ENCODE measurements around the gene PRSS57.
"Not testable (repeated sequence)": the region's sequence is repeated elsewhere in the genome, so short reads cannot be mapped to it uniquely, and the experiment has no call there.

PRSS57 gene

GRCh38 chr19:666985-667573, 28.2 kb downstream of the PRSS57 start:
- no CpG with 5 or more reads among the region's 38 CpGs for WGBS (ENCODE audit: extremely low coverage, insufficient coverage, insufficient read length)
- not testable (repeated sequence) for H3K36me3 ChIP-seq (ENCODE audit: control insufficient read depth in 1 of 2, insufficient read depth in 2 of 2, low read length in 2 of 2); H4K91ac ChIP-seq (ENCODE audit: low read depth, low read length); H3K4ac ChIP-seq (ENCODE audit: low read depth, low read length); H2BK120ac ChIP-seq (ENCODE audit: insufficient read depth, low read length, poor library complexity); H3K18ac ChIP-seq (ENCODE audit: low read length); H2BK12ac ChIP-seq (ENCODE audit: low read length); H3K4me1 ChIP-seq (ENCODE audit: control insufficient read depth in 1 of 2, insufficient read depth in 2 of 2, low read length in 2 of 2); H3K4me2 ChIP-seq (ENCODE audit: low read length); H3K23ac ChIP-seq (ENCODE audit: low read length); H4K12ac ChIP-seq (ENCODE audit: low read depth, low read length); H3K9ac ChIP-seq (ENCODE audit: low read length); H3K27me3 ChIP-seq (ENCODE audit: insufficient read depth, low read length); H3K27ac ChIP-seq (ENCODE audit: low read depth, low read length); H2BK5ac ChIP-seq (ENCODE audit: low read depth, low read length, poor library complexity); H2AFZ ChIP-seq (ENCODE audit: insufficient read depth, low read length, poor library complexity); H3K14ac ChIP-seq (ENCODE audit: low read length); H2AK5ac ChIP-seq (ENCODE audit: low read length); H3K4me3 ChIP-seq (ENCODE audit: low read depth, low read length); H4K8ac ChIP-seq (ENCODE audit: low read depth, low read length)
- Histone ChIP-seq H3K9me3 (ENCODE audit: insufficient read depth, low read depth, low read length) (peaks cover 10% of the 10 kb centered on the region), H3K79me2 (ENCODE audit: control insufficient read depth, insufficient read depth, low read length, poor library complexity) (peaks cover 11% of the 10 kb centered on the region), H3K79me1 (ENCODE audit: low read length) (peaks cover 14% of the 10 kb centered on the region)
- peak; percentile 85 to 89 for DNase-seq

- no CpG with 5 or more reads among the region's 24 CpGs for WGBS (ENCODE audit: extremely low coverage, insufficient coverage, insufficient read length)
- Histone ChIP-seq H3K79me2 (ENCODE audit: control insufficient read depth, insufficient read depth, low read length, poor library complexity) (peaks cover 32% of the 10 kb centered on the region), H3K14ac (ENCODE audit: low read length) (no peak overlapping the region), H3K23ac (ENCODE audit: low read length) (no peak overlapping the region), H3K79me1 (ENCODE audit: low read length) (peaks cover 14% of the 10 kb centered on the region), H3K36me3 (ENCODE audit: control insufficient read depth in 1 of 2, insufficient read depth in 2 of 2, low read length in 2 of 2) (peaks cover 0 to 9% of the 10 kb centered on the region in 2 experiments), H3K27ac (ENCODE audit: low read depth, low read length) (no peak overlapping the region), H3K27me3 (ENCODE audit: insufficient read depth, low read length) (no peaks in the 10 kb centered on the region), H2BK120ac (ENCODE audit: insufficient read depth, low read length, poor library complexity) (no peak overlapping the region), H2BK12ac (ENCODE audit: low read length) (no peak overlapping the region), H4K91ac (ENCODE audit: low read depth, low read length) (no peak overlapping the region), H2AFZ (ENCODE audit: insufficient read depth, low read length, poor library complexity) (peak overlapping the region; percentile 3), H4K12ac (ENCODE audit: low read depth, low read length) (no peak overlapping the region), H4K8ac (ENCODE audit: low read depth, low read length) (no peak overlapping the region), H2BK5ac (ENCODE audit: low read depth, low read length, poor library complexity) (no peak overlapping the region), H3K18ac (ENCODE audit: low read length) (no peak overlapping the region), H3K4me1 (ENCODE audit: control insufficient read depth in 1 of 2, insufficient read depth in 2 of 2, low read length in 2 of 2) (peaks cover 11 to 18% of the 10 kb centered on the region in 2 experiments), H3K4me3 (ENCODE audit: low read depth, low read length) (no peak overlapping the region), H3K9ac (ENCODE audit: low read length) (no peak overlapping the region), H3K9me3 (ENCODE audit: insufficient read depth, low read depth, low read length) (peaks cover 9% of the 10 kb centered on the region), H3K4me2 (ENCODE audit: low read length) (no peak overlapping the region), H3K4ac (ENCODE audit: low read depth, low read length) (no peak overlapping the region), H2AK5ac (ENCODE audit: low read length) (no peak overlapping the region)
- DNase-seq: peak; percentile 92 to 97
Measured at GRCh38 chr19:664913-665443, 30.3 kb downstream of the PRSS57 start.

- Histone ChIP-seq H3K9me3 (ENCODE audit: insufficient read depth, low read depth, low read length) (peaks cover 9% of the 10 kb centered on the region), H3K27ac (ENCODE audit: low read depth, low read length) (peak overlapping the region; percentile 28), H3K27me3 (ENCODE audit: insufficient read depth, low read length) (no peaks in the 10 kb centered on the region), H3K4me1 (ENCODE audit: control insufficient read depth in 1 of 2, insufficient read depth in 2 of 2, low read length in 2 of 2) (peaks cover 11 to 18% of the 10 kb centered on the region in 2 experiments), H3K18ac (ENCODE audit: low read length) (peak overlapping the region; percentile 70), H3K14ac (ENCODE audit: low read length) (peak overlapping the region; percentile 89), H2AFZ (ENCODE audit: insufficient read depth, low read length, poor library complexity) (peak overlapping the region; percentile 87), H3K4ac (ENCODE audit: low read depth, low read length) (peak overlapping the region; percentile 77), H2BK120ac (ENCODE audit: insufficient read depth, low read length, poor library complexity) (peak overlapping the region; percentile 65), H2BK12ac (ENCODE audit: low read length) (peak overlapping the region; percentile 41), H4K8ac (ENCODE audit: low read depth, low read length) (peak overlapping the region; percentile 91), H3K23ac (ENCODE audit: low read length) (no peak overlapping the region), H3K79me2 (ENCODE audit: control insufficient read depth, insufficient read depth, low read length, poor library complexity) (peaks cover 41% of the 10 kb centered on the region), H4K12ac (ENCODE audit: low read depth, low read length) (peak overlapping the region; percentile 88), H4K91ac (ENCODE audit: low read depth, low read length) (peak overlapping the region; percentile 89), H2AK5ac (ENCODE audit: low read length) (peak overlapping the region; percentile 16), H3K9ac (ENCODE audit: low read length) (peak overlapping the region; percentile 82), H3K79me1 (ENCODE audit: low read length) (peaks cover 14% of the 10 kb centered on the region), H3K4me2 (ENCODE audit: low read length) (peak overlapping the region; percentile 85), H3K36me3 (ENCODE audit: control insufficient read depth in 1 of 2, insufficient read depth in 2 of 2, low read length in 2 of 2) (peaks cover 7 to 18% of the 10 kb centered on the region in 2 experiments), H3K4me3 (ENCODE audit: low read depth, low read length) (peak overlapping the region; percentile 63), H2BK5ac (ENCODE audit: low read depth, low read length, poor library complexity) (peak overlapping the region; percentile 7)
- peak in 1 of 2 donors; percentile 65 for DNase-seq
- no CpG with 5 or more reads among the region's 18 CpGs for WGBS (ENCODE audit: extremely low coverage, insufficient coverage, insufficient read length)
Measured at GRCh38 chr19:663682-664117, 31.6 kb downstream of the PRSS57 start.

- peaks cover 11 to 18% of the 10 kb centered on the region in 2 experiments for H3K4me1 ChIP-seq (ENCODE audit: control insufficient read depth in 1 of 2, insufficient read depth in 2 of 2, low read length in 2 of 2)
- H2BK120ac ChIP-seq (ENCODE audit: insufficient read depth, low read length, poor library complexity): peak within 1 kb of the TSS; percentile 87
- H4K12ac ChIP-seq (ENCODE audit: low read depth, low read length): peak within 1 kb of the TSS; percentile 91
- peak within 1 kb of the TSS; percentile 87 for H3K18ac ChIP-seq (ENCODE audit: low read length)
- H3K4ac ChIP-seq (ENCODE audit: low read depth, low read length): peak within 1 kb of the TSS; percentile 99
- peak within 1 kb of the TSS; percentile 87 for H2AFZ ChIP-seq (ENCODE audit: insufficient read depth, low read length, poor library complexity)
- H2BK5ac ChIP-seq (ENCODE audit: low read depth, low read length, poor library complexity): peak within 1 kb of the TSS; percentile 70
- H4K91ac ChIP-seq (ENCODE audit: low read depth, low read length): peak within 1 kb of the TSS; percentile 89
- H2AK5ac ChIP-seq (ENCODE audit: low read length): peak within 1 kb of the TSS; percentile 91
- H4K8ac ChIP-seq (ENCODE audit: low read depth, low read length): peak within 1 kb of the TSS; percentile 91
- no peak within 1 kb of the TSS for H3K23ac ChIP-seq (ENCODE audit: low read length)
- WGBS (ENCODE audit: extremely low coverage, insufficient coverage, insufficient read length): no CpG with 5 or more reads among the region's 97 CpGs
- peak within 1 kb of the TSS; percentile 95 for H3K14ac ChIP-seq (ENCODE audit: low read length)
- H3K79me2 ChIP-seq (ENCODE audit: control insufficient read depth, insufficient read depth, low read length, poor library complexity): peaks cover 47% of the 10 kb centered on the region
- peak within 1 kb of the TSS; percentile 41 for H2BK12ac ChIP-seq (ENCODE audit: low read length)
- H3K27me3 ChIP-seq (ENCODE audit: insufficient read depth, low read length): no peaks in the 10 kb centered on the region
- DNase-seq: peak; percentile 76 to 91
- peak within 1 kb of the TSS; percentile 75 for H3K27ac ChIP-seq (ENCODE audit: low read depth, low read length)
- peak within 1 kb of the TSS; percentile 99 for H3K9ac ChIP-seq (ENCODE audit: low read length)
- peak within 1 kb of the TSS; percentile 85 for H3K4me2 ChIP-seq (ENCODE audit: low read length)
- peak within 1 kb of the TSS; percentile 98 for H3K4me3 ChIP-seq (ENCODE audit: low read depth, low read length)
- peaks cover 9% of the 10 kb centered on the region for H3K9me3 ChIP-seq (ENCODE audit: insufficient read depth, low read depth, low read length)
- peaks cover 13 to 24% of the 10 kb centered on the region in 2 experiments for H3K36me3 ChIP-seq (ENCODE audit: control insufficient read depth in 1 of 2, insufficient read depth in 2 of 2, low read length in 2 of 2)
- H3K79me1 ChIP-seq (ENCODE audit: low read length): peaks cover 14% of the 10 kb centered on the region
Measured at GRCh38 chr19:662962-663681, 32.1 kb downstream of the PRSS57 start, which contains the start of gene RNF126. RNF126 (minus strand) TSS chr19:663214; CDS start chr19:663121, 93 bp downstream.
